Stimulated activated CD4-positive, alpha-beta T cell treated with anti-CD3 and anti-CD28 coated beads, Interleukin-1b, Interleukin-23, amount 100 ng/mL, for 48 hours (primary cell): ENCODE data around the gene DNAL4.
A peak's percentile ranks its signal among the peaks of the same experiment; 100 is the strongest.

ENCODE experiments used
- DNase-seq: peaks from one replicate; pipeline ENCODE4 v3.0.0-alpha.2; 2020

Gene DNAL4

DNA sequence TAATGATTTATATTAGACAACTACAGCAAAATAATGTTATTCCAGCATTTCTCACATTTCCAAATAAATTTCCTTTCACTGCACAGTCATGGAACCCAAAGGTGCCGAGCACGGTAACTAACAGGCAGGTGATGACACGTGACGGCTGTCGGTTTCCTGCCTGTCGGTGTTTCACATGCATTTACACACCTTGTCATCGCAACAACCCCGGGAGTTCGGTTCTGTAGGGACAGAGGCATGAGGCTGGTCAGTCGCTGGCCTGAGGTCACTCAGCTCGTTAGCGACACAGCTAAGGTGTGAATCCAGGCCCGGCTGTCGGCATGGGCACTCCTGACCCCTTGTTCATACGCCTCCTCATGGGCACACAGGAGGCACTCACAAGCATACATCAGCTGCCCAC lies 9.9 kb downstream of the DNAL4 start:
- DNase-seq: no peak

DNA sequence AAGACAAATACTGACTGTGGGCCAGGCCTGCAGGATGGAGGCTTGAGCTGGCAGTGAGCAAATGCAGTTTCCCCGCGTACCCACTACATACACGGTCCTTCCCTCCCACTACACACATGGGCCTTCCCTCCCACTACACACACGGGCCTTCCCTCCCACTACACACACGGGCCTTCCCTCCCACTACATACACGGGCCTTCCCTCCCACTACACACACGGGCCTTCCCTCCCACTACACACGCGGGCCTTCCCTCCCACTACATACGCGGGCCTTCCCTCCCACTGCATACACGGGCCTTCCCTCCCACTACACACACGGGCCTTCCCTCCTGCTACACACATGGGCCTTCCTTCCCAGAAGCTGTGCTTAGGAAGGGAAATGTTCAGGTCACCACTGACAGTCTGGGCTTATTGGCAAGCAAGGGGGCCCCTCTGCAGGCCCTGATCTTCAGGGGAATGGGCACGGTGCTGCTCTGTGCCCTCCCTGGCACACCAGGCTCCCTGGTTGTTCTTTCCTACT lies 10.8 kb downstream of the DNAL4 start:
- no peak for DNase-seq

DNA sequence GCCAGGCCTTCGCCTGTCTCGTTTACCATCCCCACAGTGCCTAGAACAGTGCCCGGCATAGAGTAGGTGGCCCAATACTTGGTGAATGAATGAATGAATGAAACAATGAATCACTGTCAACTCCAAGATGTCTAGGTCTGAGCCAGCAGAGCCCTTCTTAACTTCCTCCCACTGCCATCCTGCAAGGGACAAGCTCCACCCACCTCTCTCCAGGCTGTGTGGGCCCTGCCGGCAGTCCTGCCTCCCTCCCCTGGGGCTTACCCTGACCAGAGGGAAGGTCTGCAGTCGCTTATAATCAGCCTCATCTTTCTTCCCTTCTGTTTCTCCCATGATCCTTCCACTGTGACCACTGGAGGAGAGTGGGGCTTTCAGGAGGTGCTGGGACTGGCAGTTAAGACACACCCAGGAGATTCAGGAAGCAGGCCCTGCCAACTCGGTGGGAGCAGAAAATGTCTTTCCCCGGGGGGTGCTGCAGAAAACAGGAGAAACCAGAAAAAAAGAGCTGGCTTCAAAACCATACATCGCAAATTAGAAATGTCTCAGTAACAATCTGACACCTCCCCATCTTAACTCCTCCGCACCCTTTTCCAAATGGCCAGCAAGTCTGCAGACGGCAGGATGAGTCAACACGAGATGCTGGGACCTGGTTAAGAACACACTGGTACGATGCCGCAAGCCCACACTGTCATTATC lies 11.4 kb downstream of the DNAL4 start:
- DNase-seq: no peak

DNA sequence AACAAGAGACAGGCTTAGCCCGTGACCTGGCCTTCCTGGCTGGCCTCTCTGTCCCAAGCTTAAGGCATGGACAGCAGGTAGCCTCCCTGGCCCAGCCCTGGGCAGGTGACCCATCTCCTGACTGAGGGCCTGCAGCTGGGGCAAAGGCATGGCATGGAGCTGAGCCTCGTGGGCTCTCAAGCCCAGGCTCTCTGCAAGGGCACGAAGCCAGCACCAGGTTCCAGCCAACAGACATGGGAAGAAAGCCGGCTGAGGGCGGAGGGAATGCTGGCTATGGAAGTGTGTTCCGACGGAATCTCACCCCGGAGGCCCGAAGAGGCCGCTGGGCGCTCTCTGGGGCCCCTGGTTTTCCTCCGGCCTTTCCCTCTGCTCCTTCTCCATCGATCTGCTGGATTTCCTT lies 12.9 kb downstream of the DNAL4 start:
- DNase-seq: no peak

DNA sequence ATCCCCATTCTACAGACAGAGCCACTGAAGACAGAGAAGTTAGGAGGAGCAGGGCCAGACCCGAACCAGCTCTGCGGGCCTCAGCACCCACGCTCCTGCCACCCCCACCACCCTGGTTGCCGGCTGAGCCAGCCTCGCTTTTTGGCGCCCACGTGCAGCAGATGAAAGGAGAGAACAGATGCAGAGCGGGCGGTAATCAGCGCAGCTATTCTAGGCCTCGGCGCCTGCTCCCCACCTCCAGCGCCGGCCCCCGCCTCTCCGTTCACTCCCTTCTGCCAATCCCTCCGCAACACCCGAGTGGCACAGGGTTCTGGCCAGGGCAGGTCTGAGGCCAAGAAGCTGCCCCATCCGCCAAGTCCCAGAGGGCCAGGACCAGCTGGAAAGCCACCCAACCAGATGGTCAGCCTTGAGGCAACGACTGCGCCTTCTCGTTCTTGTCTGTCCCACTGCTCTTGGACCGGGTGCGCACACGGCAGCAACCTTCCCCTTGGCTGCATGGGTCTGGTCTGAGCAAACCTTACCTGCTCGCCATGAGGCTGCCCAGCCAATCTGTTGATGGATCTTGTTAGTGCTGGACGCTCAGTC lies 16.8 kb downstream of the DNAL4 start:
- no peak for DNase-seq

DNA sequence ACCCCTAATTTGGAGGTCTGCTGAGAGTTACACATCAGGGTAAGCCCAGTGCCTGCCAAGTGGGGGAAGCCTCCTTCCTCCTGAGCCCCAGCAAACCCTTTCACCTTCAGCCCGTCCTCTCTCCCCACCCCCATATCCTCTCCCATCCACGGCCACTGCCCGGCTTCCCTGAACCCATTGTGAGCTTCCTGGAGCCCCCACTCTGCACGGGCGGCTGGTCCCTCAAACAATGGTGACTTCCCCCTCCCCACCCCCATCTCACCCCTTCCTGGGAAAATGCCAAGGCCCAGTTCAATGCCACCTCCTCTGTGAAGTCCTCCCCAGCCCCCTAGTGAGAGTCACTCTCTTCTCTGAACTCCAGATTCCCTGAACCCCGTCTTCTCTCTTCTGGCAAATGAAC lies 17.9 kb downstream of the DNAL4 start:
- no peak for DNase-seq

DNA sequence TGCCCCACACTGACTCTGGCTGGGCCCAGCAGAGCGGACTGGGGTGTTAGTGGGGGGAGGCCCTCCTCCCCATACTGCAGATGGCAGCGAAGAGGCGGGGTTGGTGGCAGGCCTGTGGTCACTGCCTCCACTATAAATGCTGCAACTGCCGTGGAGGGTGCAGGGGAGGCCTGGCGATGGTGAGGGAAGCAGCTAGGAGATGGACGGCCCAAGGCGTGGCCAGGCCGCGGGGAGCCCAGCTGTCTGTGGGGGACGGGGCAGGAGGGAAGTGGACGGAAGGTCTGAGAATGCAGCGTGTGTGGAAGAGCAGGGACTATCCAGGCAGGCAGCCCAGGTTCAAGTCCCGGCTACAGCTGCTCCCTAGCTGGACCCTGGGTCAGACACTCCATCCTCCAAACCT lies 18.3 kb downstream of the DNAL4 start:
- no peak for DNase-seq

DNA sequence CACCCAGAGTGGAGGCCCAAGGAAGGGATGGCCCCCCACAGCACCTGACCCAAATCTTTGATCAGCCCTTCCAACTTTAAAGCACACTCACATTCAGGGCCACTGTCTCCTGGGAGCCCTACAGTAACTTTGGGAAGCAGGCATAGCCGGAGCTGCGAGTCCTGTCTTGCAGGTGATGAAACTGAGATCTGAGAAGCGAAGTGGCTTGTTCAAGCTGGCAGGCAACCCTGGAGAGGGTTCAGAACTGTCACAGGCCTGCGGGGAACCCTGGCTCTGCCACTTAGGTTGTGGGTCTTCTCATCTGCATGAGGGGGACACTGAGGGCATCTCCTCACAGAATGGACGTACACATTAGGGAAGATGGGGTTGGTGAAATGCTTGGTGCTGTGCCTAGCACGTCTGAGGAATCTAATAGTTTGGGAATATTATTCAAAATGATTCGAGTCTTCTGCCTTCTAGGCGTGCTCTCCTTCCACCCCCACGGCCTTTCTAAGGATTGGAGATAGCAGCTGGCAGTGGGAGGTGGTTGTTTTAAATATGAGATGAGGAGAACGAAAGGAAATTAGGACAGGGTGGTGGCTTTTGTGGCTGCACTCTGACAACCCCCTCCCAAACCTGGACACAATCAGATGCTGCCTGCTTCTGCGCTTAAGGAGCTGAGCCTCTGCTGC lies 19.3 kb downstream of the DNAL4 start:
- no peak for DNase-seq

DNA sequence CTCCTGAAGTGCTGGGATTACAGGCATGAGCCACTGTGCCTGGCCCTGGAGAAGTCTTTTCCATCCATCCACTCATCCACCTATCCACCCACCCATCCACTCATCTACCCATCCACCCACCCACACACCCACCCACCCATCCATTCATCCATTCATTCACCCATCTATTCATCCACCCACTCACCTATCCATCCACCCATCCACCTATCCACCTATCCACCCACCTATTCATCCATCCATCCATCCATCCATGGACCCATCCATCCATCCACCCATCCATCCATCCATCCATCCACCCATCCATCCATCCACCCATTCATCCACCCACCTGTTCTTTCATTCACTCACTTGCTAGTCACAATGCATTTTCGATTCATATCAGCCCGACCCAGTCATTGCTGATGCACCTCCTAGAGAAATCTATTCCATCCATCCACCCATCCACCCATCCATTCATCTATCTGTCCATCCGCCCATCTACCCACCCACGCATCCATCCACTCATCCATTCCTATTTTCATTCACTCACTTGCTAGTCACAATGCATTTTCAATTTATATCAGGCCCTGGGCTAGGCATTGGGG lies 20.5 kb downstream of the DNAL4 start:
- DNase-seq: no peak

DNA sequence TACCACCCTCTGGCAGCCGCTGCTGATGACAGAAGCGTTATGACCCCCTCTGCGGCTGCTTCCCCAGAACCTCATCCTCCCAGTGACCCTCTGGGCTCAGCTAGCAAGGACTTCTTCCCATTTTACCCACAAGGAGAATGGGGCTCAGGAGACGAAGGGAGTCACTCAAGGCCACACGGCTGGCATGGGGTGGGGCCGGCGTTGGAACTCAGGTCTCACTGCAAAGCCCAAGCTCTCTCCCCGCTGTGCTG lies 21.4 kb downstream of the DNAL4 start:
- no peak for DNase-seq

DNA sequence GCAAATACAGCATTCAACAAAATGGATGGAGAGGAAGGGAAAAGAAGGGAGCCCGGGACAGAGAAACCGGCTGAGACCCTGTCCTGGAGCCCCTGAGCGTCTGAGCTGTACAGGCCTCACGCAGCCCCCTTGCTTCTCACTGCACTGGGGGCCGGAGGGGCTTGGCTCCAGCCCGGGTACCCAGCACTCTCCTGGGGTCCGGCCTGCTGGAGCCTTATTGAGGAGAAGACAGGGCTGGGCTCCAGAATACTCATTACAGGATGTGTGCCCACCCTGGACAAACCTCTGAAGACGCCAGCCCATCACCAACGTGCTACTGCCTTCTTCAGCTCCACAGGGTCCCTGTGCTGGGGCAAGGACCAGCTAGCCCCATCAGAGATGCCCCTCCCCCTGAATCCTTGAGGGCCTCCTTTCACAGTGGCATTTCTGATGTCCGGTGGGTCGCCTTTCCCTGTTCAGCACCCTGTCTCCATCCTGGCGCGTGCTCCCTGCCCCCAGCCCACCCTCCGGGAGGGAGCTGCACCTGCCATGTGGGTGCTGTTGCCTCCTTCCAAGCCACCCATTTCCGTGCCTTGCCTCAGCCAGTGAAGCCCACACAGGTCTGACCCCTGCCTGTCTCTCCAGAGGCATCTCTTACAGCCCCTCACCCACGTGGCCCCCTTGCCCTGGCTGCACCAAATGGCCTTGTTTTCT lies 23.5 kb downstream of the DNAL4 start:
- no peak for DNase-seq

DNA sequence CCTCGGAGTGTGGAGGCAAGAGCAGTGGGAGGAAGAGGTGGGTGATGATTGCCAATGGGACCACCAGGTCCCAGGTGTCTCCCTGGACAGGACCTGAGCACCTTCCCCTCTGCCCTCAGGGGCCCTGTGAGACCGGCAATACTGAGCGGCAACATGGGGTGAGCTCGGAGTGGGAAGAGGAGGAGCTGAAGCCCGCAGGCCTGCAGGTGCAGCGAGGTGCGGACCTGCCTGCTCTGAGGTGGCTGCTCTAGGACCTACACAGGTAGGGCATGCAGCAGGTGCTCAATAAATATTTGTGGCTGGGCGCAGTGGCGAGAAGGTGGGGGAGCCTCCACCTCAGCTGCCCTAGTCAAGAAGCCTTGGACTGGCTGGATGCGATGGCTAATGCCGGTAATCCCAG lies 25.9 kb downstream of the DNAL4 start:
- DNase-seq: no peak

DNA sequence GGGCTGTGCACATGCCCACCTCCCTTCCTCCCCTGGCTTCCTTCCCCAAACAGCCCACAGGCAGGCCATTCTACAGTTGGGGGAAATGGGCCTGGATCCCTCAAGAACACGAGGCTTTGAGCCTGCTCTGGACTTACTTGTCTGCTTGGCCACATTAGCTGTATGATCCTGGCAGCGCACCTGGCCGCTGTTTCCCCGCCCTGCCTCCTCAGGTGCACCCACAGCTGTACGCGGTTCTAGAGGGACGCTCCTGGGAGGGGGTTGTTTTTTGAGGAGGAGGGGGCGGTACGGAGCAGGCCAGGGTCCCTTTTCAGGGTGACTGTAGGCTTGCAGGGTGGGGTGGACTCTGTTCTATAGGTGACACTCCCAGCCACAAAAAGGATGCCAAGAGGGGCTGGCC lies 26.6 kb downstream of the DNAL4 start:
- no peak for DNase-seq

DNA sequence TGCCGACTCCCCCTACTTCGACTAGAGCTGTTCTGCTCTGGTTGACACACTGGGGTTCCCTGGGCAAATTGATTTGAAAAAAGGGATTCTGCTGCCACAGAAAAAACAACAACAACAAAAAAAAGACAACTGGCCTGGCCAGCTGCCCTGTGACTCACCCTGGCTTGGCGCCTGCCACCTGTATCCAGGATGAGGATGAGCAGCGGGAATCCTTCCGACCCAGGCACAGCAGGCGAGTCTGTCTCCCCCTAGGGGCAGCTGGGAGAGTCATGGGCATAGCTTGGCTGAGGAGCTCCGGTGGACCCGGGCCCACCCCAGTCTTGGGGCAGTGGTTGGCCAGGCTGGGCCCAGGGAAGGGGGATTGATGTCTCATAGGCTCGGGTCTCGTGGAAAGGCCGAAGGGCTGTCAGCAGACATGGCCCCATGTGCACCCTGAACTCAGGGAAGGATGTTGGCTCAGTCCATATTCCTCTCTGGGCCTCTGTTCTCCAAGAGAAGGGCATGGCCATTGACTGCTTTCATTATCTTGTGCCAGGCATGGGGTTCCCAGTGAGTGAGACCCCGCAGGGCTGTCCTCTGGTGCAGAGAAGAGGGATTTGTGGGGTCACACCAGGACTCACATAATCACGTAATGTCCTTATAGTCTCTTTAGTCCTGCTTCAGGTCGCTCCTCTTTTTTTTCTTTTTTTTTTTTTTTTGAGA lies 27.7 kb downstream of the DNAL4 start:
- no peak for DNase-seq

DNA sequence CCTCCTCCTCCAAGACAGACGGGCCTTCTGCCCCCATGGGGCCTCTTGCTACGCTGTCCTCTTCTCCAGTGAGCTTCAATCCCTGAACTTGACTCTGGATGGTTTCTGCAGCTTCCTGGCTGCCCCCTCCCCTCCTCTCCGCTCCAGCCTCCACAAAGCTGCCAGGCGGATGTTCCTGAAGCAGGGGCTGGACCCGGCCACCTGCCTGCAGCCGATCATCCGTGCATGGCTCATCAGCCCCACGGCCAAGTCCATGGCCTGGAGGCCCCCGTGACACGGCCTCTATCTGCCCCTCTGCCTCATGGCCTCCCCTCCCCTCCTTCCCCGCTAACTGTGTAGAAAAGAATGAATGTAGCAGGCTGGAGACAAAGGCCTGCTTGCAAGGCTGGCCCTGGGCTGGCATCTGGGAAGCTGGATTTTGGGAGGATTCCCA lies 31.4 kb downstream of the DNAL4 start:
- DNase-seq: no peak

DNA sequence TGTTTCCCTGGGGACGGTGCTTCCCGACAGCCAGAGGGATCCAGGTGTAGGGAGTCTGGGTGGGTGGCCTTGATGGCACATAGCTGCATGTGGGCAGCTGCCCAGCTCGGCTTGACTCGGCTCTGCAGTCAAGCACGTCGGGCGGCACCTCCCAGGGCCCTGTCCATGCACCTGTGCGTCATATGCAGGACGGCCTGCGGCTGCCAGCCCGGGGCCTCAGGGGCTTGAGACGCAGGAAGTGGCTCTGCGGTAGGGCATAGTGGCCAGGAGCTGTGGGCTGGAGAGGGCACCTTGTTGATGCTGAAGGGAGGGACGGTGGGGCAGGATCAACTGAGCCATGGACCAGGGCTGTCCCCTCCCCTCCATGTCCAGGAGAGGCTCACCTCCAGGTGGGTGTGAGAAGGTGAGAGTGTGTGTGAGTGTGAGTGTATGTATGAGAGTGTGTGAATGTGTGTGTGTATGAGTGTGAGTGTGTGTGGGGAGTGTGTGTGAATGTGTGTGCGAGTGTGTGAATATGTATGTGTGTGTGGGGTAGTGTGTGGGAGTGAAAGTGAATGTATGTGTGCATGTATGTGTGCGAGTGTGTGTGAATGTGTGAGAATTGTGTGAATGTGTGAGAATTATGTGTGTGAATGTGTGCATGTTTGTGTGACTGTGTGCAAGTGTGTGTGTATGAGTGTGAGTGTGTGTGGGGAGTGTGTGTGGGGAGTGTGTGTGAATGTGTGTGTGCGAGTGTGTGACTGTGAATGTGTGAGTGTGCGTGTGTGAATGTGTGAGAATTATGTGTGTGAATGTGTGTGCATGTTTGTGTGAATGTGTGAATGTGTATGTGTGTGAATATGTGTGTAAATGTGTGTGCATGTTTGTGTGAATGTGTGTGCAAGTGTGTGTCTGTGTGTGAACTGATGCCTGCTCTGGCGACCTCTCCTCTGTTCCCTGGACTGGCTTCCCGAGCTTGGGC lies 32.5 kb downstream of the DNAL4 start:
- DNase-seq: no peak

DNA sequence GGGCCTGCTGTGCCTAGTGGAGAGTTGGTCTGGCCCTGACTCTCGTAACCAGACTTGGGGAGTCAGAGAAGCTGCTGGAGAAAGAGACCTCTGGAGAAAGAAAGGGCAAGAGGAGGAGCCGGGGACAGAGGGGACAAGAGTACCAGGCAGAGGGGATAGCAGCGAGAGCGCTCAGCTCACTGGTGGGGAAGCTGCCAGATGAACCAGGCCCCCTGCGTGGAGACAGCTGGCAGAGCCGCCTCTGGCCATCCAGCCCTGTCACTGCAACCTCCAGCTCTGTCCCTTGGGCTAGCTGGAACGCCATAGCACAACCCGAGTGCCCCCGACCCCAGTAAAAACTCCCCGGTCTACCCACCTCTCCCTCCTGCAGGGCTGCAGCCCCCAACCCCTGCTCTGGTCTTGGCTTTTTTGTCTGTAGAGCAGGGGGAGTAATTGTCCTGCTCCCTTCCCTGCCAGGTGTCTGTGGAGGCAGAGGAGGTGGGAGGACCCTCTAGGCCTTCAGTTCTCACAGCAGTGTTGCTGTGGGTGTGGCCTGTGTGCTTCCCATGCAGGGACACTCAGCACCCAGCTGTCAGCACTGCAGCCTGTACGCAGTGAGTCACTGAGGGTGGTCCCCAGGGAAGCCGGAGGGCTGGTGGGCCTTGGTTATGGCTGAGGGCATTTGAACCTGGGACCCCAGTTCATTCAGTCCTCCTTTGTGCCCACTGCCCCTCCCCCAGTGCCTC lies 33.3 kb downstream of the DNAL4 start:
- no peak for DNase-seq

DNA sequence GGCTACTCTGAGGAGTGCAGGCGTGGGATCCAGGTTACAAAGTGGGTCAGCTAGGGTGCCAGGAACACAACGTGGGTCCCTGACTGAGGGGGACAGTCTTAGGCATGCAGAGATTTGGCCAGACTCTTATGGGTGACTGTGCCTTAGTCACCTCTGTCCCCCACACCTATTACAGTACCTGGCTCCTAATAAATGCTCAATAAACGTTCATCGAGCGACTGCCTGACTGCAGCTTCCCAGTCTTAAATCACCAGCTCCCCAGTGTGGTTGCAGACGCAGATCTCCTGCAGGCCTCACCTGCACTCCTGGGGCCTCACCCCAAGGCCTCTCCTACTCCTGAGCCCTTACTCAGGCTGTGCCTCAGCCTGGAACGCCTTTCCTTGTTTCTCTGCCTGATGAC lies 34.9 kb downstream of the DNAL4 start:
- DNase-seq: no peak

DNA sequence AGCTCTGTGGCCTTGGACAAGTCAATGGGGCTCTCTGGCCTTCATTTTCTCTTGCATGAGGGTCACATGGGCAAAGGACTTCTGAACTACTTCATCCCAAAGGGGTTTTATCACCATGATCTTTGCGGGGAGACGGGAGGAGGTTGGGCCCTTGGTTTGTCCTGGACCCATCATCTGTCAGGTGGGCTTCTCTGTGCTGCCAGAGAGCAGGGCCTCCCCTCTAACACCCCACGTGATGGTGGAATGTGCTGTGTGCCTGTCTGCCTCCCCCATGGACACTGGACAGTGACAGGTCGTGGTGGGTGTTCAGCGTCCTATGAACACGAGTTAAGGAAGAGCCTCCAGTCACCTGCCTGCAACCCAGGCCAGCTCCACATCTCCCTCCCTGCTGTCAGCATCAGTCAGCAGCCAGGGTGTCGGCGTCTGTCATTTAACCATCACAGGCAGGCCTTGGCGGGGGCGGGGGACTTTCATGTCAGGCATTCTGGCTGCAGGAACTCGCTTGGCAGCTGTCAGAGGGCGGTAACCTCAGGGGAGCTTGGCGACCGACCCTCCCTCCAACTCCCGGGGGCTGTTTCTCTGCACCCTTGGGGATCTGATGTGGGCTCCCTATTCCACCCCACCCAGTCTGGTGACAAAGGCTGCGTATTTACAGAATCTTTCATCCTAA lies 35.5 kb downstream of the DNAL4 start:
- peak; percentile 75 for DNase-seq

DNA sequence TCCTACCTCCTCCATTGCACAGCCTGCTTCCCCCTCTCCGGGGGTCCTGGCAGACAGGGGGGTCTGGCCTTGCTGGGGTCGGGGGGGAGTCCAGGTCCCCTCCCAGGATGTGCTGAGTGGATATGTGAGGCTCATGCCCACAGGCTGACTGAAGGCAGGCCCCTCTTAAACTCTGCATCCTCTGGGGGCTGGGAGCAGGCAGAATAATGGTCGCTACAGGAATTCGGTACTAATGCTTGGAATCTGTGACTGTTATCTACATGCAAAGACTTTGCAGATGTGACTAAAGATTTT lies 36.5 kb downstream of the DNAL4 start:
- no peak for DNase-seq
